Stimulated activated CD8-positive, alpha-beta memory T cell treated with anti-CD3 and anti-CD28 coated beads, Interleukin-7, amount 100 ng/mL, for 4 hours (primary cell): ENCODE data around the gene CDH10.

Experiments used
- DNase-seq, 2 donors: peaks; one replicate each; pipeline ENCODE4 v3.0.0-alpha.2; 2020; ENCODE audit warnings: low read depth in 2 of 2

Gene CDH10

GRCh38 chr5:24598956-24599355, 45.8 kb downstream of the CDH10 start:
- DNase-seq = no peak

DNA sequence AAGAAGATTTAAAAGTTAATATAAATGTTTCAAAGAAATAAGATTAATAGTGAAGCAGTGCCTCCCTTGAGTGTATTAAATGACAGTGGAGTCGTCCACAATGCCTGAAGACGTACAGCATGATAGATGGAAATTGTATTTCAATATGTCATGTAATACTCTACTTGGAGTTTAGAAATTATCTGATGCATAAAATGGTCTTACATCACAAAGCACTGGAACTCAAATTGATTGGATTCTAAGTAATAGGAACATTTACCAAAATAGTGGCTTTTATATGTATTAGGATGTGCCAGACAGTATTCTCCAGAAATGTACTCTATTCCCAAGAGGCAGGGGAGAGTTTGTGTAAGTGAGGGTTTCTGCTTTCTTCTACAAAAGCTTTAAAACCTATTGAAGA, 49.4 kb downstream of the CDH10 start:
- no peak for DNase-seq

GRCh38 chr5:24591426-24591825, 53.4 kb downstream of the CDH10 start:
- DNase-seq = no peak

DNA sequence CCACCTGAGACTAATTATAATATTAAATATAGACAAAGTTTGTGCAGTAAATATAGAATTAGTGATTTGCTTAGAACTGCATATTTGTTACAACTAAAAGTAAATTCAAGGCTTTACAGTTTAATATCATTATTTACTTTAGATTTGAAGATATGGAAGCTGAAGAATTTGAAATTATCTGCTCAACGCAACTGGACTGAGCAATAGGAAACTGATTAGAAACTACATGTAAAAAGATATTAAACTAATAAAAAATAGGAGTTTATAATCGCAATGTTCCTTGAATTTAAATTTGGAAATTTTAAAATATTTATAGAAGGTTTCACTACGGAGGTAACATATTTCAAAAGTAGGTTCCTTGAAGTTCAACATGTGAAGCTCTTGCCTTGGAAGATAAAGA, 55.2 kb downstream of the CDH10 start:
- no peak for DNase-seq

- no peak for DNase-seq
These were observed 59.0 kb downstream of the CDH10 start for GRCh38 chr5:24585751-24586150.

- DNase-seq = no peak
These were observed 73.5 kb downstream of the CDH10 start for GRCh38 chr5:24571302-24571701.

- no peak for DNase-seq
These were observed 77.8 kb downstream of the CDH10 start for GRCh38 chr5:24566933-24567332.

DNA sequence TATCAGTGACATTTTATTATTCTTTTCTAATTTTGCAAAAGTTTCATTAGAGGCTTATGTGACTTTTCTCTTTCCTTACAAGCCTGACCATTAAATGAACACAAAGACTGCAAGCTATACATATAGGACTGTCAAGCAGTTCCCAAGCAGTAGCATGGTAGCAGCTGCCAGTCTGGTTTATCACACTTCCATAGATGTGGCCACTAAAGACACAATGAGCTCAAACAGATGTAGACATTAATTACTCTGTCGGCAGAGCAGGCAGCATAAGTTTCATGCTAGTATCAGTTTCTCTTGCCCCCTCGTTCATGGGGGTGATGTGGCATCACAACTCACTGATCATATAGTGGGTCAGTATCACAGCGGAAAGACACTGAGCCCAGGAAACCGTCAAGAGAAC, 89.5 kb downstream of the CDH10 start:
- DNase-seq = no peak

DNA sequence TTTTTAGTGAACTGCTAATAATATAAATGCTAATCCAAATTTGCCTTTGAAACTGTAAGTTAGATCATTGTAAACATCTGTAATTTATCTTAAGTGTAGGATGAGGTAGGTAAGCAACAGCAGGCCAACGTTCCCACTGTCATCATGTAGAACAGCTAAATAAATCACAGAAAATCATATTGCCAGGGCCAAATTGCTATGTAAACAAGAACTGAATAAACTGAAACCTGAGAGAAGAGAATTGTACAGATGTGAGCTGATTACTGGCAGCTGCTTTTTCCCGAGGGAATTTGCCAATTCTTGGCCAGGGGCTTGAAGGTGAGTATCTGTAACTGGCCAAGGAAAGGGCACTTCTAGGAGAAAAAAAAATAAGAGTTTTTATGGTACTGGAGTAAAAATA, 97.6 kb downstream of the CDH10 start:
- no peak for DNase-seq

DNA sequence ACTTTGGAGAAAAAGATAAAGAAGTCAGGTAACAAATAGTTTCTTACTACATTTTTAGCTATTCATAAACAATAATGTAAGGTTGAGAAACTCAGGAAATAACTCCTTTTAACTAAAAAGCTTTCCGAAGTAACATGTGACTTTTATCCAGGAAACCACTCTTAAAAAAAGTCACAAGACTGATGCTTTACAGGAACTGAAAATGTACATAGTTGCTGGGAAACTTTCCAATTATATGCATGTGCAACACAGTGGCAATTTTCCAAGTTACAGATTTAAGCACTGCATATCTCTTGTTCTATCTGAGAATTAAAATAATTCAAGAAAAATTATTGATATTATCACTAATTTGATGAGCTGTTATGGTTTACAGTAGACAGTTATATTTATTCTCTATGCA, 105.2 kb downstream of the CDH10 start:
- no peak for DNase-seq

- DNase-seq = no peak
These were observed 106.4 kb downstream of the CDH10 start for GRCh38 chr5:24538346-24538745.

DNA sequence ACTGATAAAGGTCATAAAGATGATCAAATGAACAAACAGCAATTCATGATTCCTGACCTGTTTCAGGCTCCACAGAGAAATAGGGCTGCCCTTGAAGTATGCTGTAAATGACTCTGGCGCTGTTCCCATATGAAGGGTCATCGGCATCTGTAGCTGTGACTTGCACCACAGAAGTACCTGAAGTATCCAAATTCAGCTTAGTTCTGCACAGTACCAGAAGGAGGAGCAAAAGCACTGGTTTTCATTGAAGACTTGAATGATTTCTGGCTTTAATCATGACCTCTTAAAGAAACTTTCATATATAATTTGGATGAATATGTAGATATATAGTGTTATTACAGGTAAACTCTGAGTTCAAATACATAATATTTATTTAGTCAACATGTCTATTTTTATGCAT, 109.1 kb downstream of the CDH10 start:
- no peak for DNase-seq

- DNase-seq = no peak
These were observed 113.9 kb downstream of the CDH10 start for GRCh38 chr5:24530906-24531305.

GRCh38 chr5:24525414-24525813, 119.4 kb downstream of the CDH10 start:
- DNase-seq = no peak

DNA sequence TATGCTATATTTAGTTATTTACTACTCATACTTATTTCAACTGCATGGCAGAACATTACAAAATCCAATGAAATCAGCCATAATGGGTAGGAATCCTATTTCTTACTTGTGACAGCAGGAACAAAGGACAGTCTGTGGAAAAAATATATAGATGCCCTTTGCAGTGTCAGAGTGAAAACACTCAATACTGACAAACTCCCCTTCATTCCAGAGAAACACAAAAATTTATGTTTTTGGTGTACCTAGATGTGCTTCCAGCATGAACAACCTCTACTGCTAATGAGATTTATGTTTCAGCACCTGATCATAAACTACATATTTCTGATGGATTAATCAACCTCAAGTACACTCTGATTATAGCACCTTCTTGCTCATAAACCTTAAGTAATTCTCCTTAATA, 132.4 kb downstream of the CDH10 start:
- no peak for DNase-seq

DNA sequence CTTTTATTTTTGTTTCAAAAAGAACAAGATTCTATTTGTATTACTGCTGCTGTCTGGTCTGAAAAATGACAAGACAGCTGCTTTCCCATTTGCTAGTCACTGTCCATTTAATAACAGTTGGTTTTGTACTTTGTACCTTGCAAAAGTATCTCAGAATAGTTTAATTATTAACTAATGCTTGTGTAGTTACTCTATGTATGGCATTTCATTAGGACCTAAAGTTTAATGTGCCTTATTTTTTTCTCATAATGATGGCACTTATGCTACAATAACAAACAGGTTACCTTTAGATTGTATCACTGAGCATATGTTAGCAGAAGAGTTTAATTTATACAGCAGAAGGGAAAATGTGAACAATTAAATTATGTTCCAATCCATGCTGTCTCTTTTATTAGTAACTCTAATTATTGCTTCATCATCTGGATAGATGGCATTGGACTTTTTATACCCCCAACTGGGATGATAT, 134.2 kb downstream of the CDH10 start:
- no peak for DNase-seq

GRCh38 chr5:24509943-24510342, 134.8 kb downstream of the CDH10 start:
- no peak for DNase-seq

DNA sequence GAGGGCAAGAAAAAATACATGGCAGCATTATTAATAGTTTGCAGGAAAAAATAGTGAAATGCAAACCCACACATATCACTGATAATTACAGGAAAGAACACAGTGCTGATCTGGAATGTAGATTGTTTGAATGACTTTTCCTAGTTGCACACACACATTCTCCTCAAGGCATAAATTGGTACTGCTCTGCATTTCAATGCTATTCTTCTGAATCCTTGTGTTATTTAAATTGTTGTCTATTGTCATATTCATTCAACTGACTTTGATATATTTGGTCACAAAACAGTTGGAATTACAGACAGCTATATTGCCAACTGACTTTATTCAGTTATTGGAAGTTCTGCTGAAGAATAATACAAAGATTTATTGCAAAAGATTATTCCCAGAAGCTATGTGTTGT, 139.5 kb downstream of the CDH10 start:
- no peak for DNase-seq

- no peak for DNase-seq
These were observed 147.1 kb downstream of the CDH10 start for GRCh38 chr5:24497591-24498157.

DNA sequence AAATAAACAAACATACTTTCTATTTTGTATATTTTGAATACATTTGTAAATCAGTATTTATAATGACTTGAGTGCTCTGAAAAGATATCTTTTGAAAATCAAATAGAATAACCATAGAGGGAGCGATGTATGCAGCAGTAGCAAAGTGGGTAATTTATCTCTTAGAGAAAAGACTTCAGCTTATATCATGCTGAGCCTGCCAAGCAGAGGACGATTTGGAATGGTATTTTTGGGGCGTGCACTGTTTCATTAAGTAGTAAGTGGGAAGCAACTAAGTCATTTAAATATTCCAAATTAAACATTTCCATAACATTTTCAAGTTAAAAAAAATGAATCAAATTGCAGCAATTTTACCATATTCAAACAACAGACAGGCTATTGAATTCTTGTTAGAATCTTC, 147.6 kb downstream of the CDH10 start:
- DNase-seq = no peak

- DNase-seq = no peak
These were observed 148.5 kb downstream of the CDH10 start for GRCh38 chr5:24496268-24496667.

DNA sequence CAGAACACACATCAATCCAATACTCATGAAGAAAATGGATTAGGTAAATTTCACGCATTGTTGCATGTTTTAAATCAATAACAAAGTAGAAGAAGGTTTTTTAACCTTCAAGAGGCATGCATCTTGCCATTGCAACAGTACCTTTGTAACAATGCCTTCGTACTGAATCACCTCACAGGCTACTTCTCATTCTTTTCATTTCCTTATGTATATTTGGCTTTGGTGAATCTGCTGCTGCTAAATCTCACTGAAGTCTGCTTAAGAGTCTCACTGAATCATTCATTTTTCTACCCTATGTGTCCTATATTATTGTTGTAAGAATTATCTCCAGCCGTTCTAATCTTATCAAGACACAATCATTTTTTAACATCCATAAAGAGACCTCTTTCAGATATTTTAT, 152.5 kb downstream of the CDH10 start:
- no peak for DNase-seq

- DNase-seq = no peak
These were observed 153.3 kb downstream of the CDH10 start for GRCh38 chr5:24491490-24491889.
